ENCODE data around the gene PYGB. TPM values are rescaled to one million over a fixed set of nuclear protein-coding genes. Genes with fewer than 3 reads are reported as not detected.
"Not testable (repeated sequence)": the region's sequence is repeated elsewhere in the genome, so short reads cannot be mapped to it uniquely, and the experiment has no call there.

The PYGB gene
- total RNA-seq, 1 donor from 2014 or later = 128 TPM

GRCh38 chr20:25229486-25230165 is 18.3 kb upstream of the PYGB start:
- DNase-seq (ENCODE audit: extremely low read depth, low read depth, low spot score) = no peak

- DNase-seq (ENCODE audit: extremely low read depth, low read depth, low spot score) = no peak
Measured at GRCh38 chr20:25230166-25230831, 17.6 kb upstream of the PYGB start.

GRCh38 chr20:25233016-25233772 is 14.7 kb upstream of the PYGB start:
- no peak for DNase-seq (ENCODE audit: extremely low read depth, low read depth, low spot score)

GRCh38 chr20:25234009-25234849 is 13.7 kb upstream of the PYGB start:
- DNase-seq (ENCODE audit: extremely low read depth, low read depth, low spot score) = not testable (repeated sequence)

GRCh38 chr20:25236450-25237304 is 11.2 kb upstream of the PYGB start:
- no peak for DNase-seq (ENCODE audit: extremely low read depth, low read depth, low spot score)

- DNase-seq (ENCODE audit: extremely low read depth, low read depth, low spot score) = peak; percentile 86
Measured at GRCh38 chr20:25237610-25238318, 10.1 kb upstream of the PYGB start.

- no peak for DNase-seq (ENCODE audit: extremely low read depth, low read depth, low spot score)
Measured at GRCh38 chr20:25238319-25239037, 9.4 kb upstream of the PYGB start.

GRCh38 chr20:25239387-25240370 is 8.2 kb upstream of the PYGB start:
- DNase-seq (ENCODE audit: extremely low read depth, low read depth, low spot score) = no peak

- not testable (repeated sequence) for DNase-seq (ENCODE audit: extremely low read depth, low read depth, low spot score)
Measured at GRCh38 chr20:25240851-25241658, 6.8 kb upstream of the PYGB start.

- not testable (repeated sequence) for DNase-seq (ENCODE audit: extremely low read depth, low read depth, low spot score)
Measured at GRCh38 chr20:25241659-25241955, 6.3 kb upstream of the PYGB start.

- DNase-seq (ENCODE audit: extremely low read depth, low read depth, low spot score) = no peak
Measured at GRCh38 chr20:25242231-25242630, 5.7 kb upstream of the PYGB start.

GRCh38 chr20:25243416-25243979 is 4.4 kb upstream of the PYGB start:
- DNase-seq (ENCODE audit: extremely low read depth, low read depth, low spot score) = no peak

GRCh38 chr20:25244976-25245375 is 2.9 kb upstream of the PYGB start:
- DNase-seq (ENCODE audit: extremely low read depth, low read depth, low spot score) = no peak

GRCh38 chr20:25245461-25245860 is 2.4 kb upstream of the PYGB start:
- DNase-seq (ENCODE audit: extremely low read depth, low read depth, low spot score) = no peak

GRCh38 chr20:25246182-25246999 is 1.5 kb upstream of the PYGB start:
- no peak for DNase-seq (ENCODE audit: extremely low read depth, low read depth, low spot score)
